HepG2 (cell line): Measurements from ENCODE around the gene DCAF4. TPM values are rescaled to one million over a fixed set of nuclear protein-coding genes. Genes with fewer than 3 reads are reported as not detected.

Source experiments
- ATAC-seq: fragments of 200-7000 bp; cut with Tn5 transposase; 3 replicates; pipeline ENCODE4 v1.9.1; 2020; ENCODE audit warnings: mild to moderate bottlenecking, moderate library complexity
- BruUV-seq: library from RNA; stranded (reverse); fragments of 400-500 nt; replicated peaks from 2 replicates; lab custom pipeline; 2021; lab: Mats Ljungman, UMichigan
- CTCF ChIA-PET: fragments of 300-600 bp; formaldehyde crosslinking; extraction: SDS; loops from one replicate; lab custom pipeline; 2021; ENCODE audit warnings: low total read pairs, inconsistent platforms, low intra/inter-chr PET ratio; lab: Yijun Ruan, JAX
- POLR2A ChIA-PET: fragments of 350-600 bp; sonication (Branson Sonifier 250); formaldehyde crosslinking; loops from one replicate; lab custom pipeline; 2020; ENCODE audit warnings: antibody characterized with exemption, inconsistent platforms; lab: Yijun Ruan, JAX
- DNase-seq: peaks from one replicate; pipeline ENCODE4 v3.0.0-alpha.2; 2015; ENCODE audit warnings: low spot score
- FAIRE-seq: peaks from 3 replicates; lab custom pipeline; 2011; peaks lifted over from hg19 to GRCh38; lab: Jason Lieb, UNC
- H2AFZ ChIP-seq: one replicate; pipeline ENCODE4 v1.6.1; 2011; ENCODE audit warnings: low read length, inconsistent platforms
- H3K27ac ChIP-seq: fragments of 300-600 bp; 3 replicates; pipeline ENCODE4 v1.8.0; 2011; ENCODE audit warnings: mixed run types, mild to moderate bottlenecking, mixed read lengths, low read length, inconsistent platforms; ENCODE audit not compliant: insufficient read depth; ENCODE audit errors: extremely low read length
- H3K27me3 ChIP-seq, 2 experiments: fragments of 200-600 bp in 1 of 2; 2 replicates in 1 of 2; 3 replicates in 1 of 2; pipeline versions ENCODE4 v1.6.0 to v1.8.0; 2011; ENCODE audit warnings: low read length in 2 of 2, mild to moderate bottlenecking in 2 of 2, moderate library complexity in 2 of 2, inconsistent platforms in 1 of 2; ENCODE audit not compliant: insufficient read depth in 2 of 2, control insufficient read depth in 1 of 2
- H3K36me3 ChIP-seq, 2 experiments: fragments of 200-600 bp in 1 of 2; replicated peaks in 1 of 2; 2 replicates in 1 of 2; 3 replicates in 1 of 2; pipeline versions ENCODE4 v1.5.1 to v1.8.0; 2011; ENCODE audit warnings: low read length in 2 of 2, inconsistent platforms in 1 of 2; ENCODE audit not compliant: insufficient read depth in 2 of 2, control insufficient read depth in 1 of 2
- H3K4me1 ChIP-seq: 2 replicates; pipeline ENCODE4 v1.5.1; 2012; ENCODE audit warnings: low read length, inconsistent platforms; ENCODE audit not compliant: insufficient read depth
- H3K4me2 ChIP-seq: 2 replicates; pipeline ENCODE4 v1.6.0; 2011; ENCODE audit warnings: low read depth, low read length, inconsistent platforms
- H3K4me3 ChIP-seq, 3 experiments: fragments of 200-600 bp in 1 of 3; sonication (generic), shearing (Covaris generic) in 1 of 3; replicated peaks in 1 of 3; 2 replicates each; pipeline ENCODE4 v1.5.1; 2011 to 2016; ENCODE audit warnings: low read length in 3 of 3, inconsistent platforms in 2 of 3, low read depth in 2 of 3, mild to moderate bottlenecking in 2 of 3, control low read depth in 1 of 3, mixed read lengths in 1 of 3; ENCODE audit not compliant: insufficient read depth in 1 of 3
- H3K79me2 ChIP-seq: one replicate; pipeline ENCODE4 v1.6.1; 2011; ENCODE audit warnings: low read length, inconsistent platforms; ENCODE audit not compliant: insufficient read depth
- H3K9ac ChIP-seq: 2 replicates; pipeline ENCODE4 v1.6.0; 2011; ENCODE audit warnings: mild to moderate bottlenecking, low read depth, low read length, inconsistent platforms; ENCODE audit not compliant: insufficient read depth
- H3K9me3 ChIP-seq: 2 replicates; pipeline ENCODE4 v1.5.1; 2012; ENCODE audit warnings: mild to moderate bottlenecking, low read length
- H4K20me1 ChIP-seq: 2 replicates; pipeline ENCODE4 v1.6.0; 2011; ENCODE audit warnings: inconsistent platforms, mild to moderate bottlenecking, low read length, moderate library complexity; ENCODE audit not compliant: insufficient read depth
- EED ChIP-seq: sonication (generic); formaldehyde crosslinking; IDR thresholded peaks from 2 replicates; pipeline ENCODE4 v1.5.0; 2020; ENCODE audit warnings: mild to moderate bottlenecking, missing genetic modification reagents
- ELF3 ChIP-seq: IDR thresholded peaks from 2 replicates; pipeline ENCODE4 v1.6.1; 2016; ENCODE audit warnings: missing genetic modification reagents, missing compliant biosample characterization
- FOXA1 ChIP-seq, 2 experiments: fragments of 450-650 bp in 1 of 2; sonication (generic) in 1 of 2; formaldehyde crosslinking in 1 of 2; IDR thresholded peaks; 2 replicates each; pipeline versions ENCODE4 v1.4.0 to v1.6.1; 2016 to 2020; ENCODE audit warnings: missing genetic modification reagents in 1 of 2
- GFI1 ChIP-seq: sonication (generic); formaldehyde crosslinking; IDR thresholded peaks from 2 replicates; pipeline ENCODE4 v1.5.0; 2020; ENCODE audit warnings: missing genetic modification reagents, mild to moderate bottlenecking, borderline replicate concordance
- ISL2 ChIP-seq: sonication (generic); formaldehyde crosslinking; IDR thresholded peaks from 2 replicates; pipeline ENCODE4 v1.5.0; 2020; ENCODE audit warnings: missing genetic modification reagents
- NAIF1 ChIP-seq: sonication (generic); formaldehyde crosslinking; IDR thresholded peaks from 2 replicates; pipeline ENCODE4 v1.5.0; 2020; ENCODE audit warnings: mild to moderate bottlenecking, missing genetic modification reagents, borderline replicate concordance
- PCBP2 ChIP-seq: fragments of 200-400 bp; formaldehyde crosslinking; optimal IDR thresholded peaks from 2 replicates; pipeline ENCODE3; 2018; ENCODE audit warnings: low read length, low read depth; ENCODE audit not compliant: poor library complexity, severe bottlenecking
- PHF20 ChIP-seq: sonication (generic); formaldehyde crosslinking; IDR thresholded peaks from 2 replicates; pipeline ENCODE4 v1.5.0; 2020; ENCODE audit warnings: mild to moderate bottlenecking, missing genetic modification reagents
- ZBTB1 ChIP-seq: sonication (generic); formaldehyde crosslinking; IDR thresholded peaks from 2 replicates; pipeline ENCODE4 v1.4.0; 2020; ENCODE audit warnings: missing genetic modification reagents, borderline replicate concordance
- ZNF263 ChIP-seq: sonication (generic); formaldehyde crosslinking; IDR thresholded peaks from 2 replicates; pipeline ENCODE4 v1.4.0; 2020; ENCODE audit warnings: missing genetic modification reagents
- ZNF562 ChIP-seq: sonication (generic); formaldehyde crosslinking; IDR thresholded peaks from 2 replicates; pipeline ENCODE4 v1.8.0; 2022; ENCODE audit warnings: missing genetic modification reagents, borderline replicate concordance
- ZNF841 ChIP-seq: sonication (generic); formaldehyde crosslinking; IDR thresholded peaks from 2 replicates; pipeline ENCODE4 v1.8.1; 2023; ENCODE audit warnings: missing genetic modification reagents, borderline replicate concordance
- ZSCAN30 ChIP-seq: sonication (generic); formaldehyde crosslinking; IDR thresholded peaks from 2 replicates; pipeline ENCODE4 v1.5.0; 2020; ENCODE audit warnings: mild to moderate bottlenecking, missing genetic modification reagents
- WGBS: methylation state at CpG from one replicate; pipeline ENCODE4 v1.1.6; 2017; ENCODE audit warnings: low lambda C conversion rate; 5-methylcytosine and 5-hydroxymethylcytosine counted together
- in situ Hi-C: cut with HindIII; loops from 2 replicates; pipeline ENCODE4 v1.10.0; 2017; ENCODE audit warnings: low pct_unique_long_range_greater_than_20kb; ENCODE audit not compliant: extremely low pct_ligation_motif_present
- intact Hi-C: fragments of 100-400 bp; cut with micrococcal nuclease; formaldehyde crosslinking; loops from one replicate; pipeline ENCODE4 v1.10.0; 2022; ENCODE audit not compliant: unreplicated experiment
- polyA plus RNA-seq, 8 experiments: library from polyadenylated mRNA; depleted of rRNA in 3 of 8; stranded (reverse) in 7 of 8; unstranded in 1 of 8; fragments of >200 nt; fragmentation: Illumina TruSeq in 4 of 8; extraction: Trizol in 4 of 8; gene quantifications; 2 replicates each; pipeline versions ENCODE4 v1.2.1 to v1.2.3, GENCODE V29; 2011 to 2016; ENCODE audit warnings: low read depth in 4 of 8, missing spikeins in 1 of 8, mixed read lengths in 1 of 8; ENCODE audit not compliant: insufficient read depth in 1 of 8
- total RNA-seq, 5 experiments: library from RNA; depleted of rRNA; stranded (reverse); fragments of >200 nt; fragmentation: Illumina TruSeq; extraction: Trizol; gene quantifications; 2 replicates each; pipeline ENCODE4 v1.2.3, GENCODE V29; 2016; ENCODE audit warnings: low read depth in 1 of 5
- TF ChIP-seq, protein P1 (sequence below): sonication (generic); formaldehyde crosslinking; IDR thresholded peaks from 2 replicates; pipeline ENCODE4 v1.5.1; 2020; ENCODE audit warnings: mild to moderate bottlenecking, missing genetic modification reagents, moderate library complexity
- TF ChIP-seq, protein P2 (sequence below): sonication (generic); formaldehyde crosslinking; IDR thresholded peaks from 2 replicates; pipeline ENCODE4 v1.4.0; 2020; ENCODE audit warnings: mild to moderate bottlenecking, missing genetic modification reagents
- TF ChIP-seq, protein P3 (sequence below): sonication (generic); formaldehyde crosslinking; IDR thresholded peaks from 2 replicates; pipeline ENCODE4 v1.4.0; 2020; ENCODE audit warnings: missing genetic modification reagents
- TF ChIP-seq, protein P4 (sequence below): sonication (generic); formaldehyde crosslinking; IDR thresholded peaks from 2 replicates; pipeline ENCODE4 v1.4.0; 2020; ENCODE audit warnings: missing genetic modification reagents, low read depth, mild to moderate bottlenecking, borderline replicate concordance

DCAF4 gene
- total and polyA plus RNA-seq, 2 of the 13 experiments (the other 11 are each of a cell fraction or from before 2014, with no cell fraction given) = 18.8 to 21.1 TPM

DNA sequence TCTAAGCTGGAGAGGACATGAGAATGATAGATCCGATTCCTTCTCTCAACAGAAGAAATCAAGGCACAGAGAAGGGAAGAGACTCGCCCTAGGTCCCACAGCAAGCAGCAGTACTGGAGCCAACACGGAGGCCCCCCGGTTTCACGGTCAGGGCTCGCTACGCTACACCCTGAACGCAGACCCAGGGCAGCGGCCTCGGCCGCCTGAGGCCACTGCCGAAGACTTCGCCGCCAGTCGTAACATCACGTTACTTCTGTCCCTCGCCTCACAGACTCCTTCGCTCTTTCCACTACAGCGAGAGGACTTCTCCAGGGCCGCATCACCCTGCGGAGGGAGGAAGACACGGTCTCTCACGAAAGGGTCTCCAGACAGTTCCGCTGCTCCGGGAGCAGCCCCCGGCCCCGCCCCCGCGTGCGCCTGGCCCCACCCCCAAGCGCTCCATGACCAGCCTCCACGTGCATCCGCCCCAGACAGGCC, 411 bp upstream of the DCAF4 start:
- ChIA-PET CTCF (no interaction called here), POLR2A (interaction anchor here (1.4 to 1.8 kb wide), 2 partner anchors 32 to 37 kb away, joined by 4 to 5 read pairs; partner anchors contain the start of gene DPF3)
- DNase-seq (no peak), FAIRE-seq (no peak), ATAC-seq (peak; percentile 68)
- Histone ChIP-seq H4K20me1 (no peaks in the 10 kb centered on the region), H3K4me1 (peaks cover 18% of the 10 kb centered on the region), H3K27me3 (no peaks in the 10 kb centered on the region; a peak in 1 of 5 replicates), H3K27ac (peak overlapping the region; percentile 35), H3K79me2 (peaks cover 17% of the 10 kb centered on the region), H3K4me2 (peak overlapping the region; percentile 86), H2AFZ (peak overlapping the region; percentile 82), H3K36me3 (no peaks in the 10 kb centered on the region), H3K4me3 (peak overlapping the region; percentile 41 to 98 (median 66)), H3K9ac (peak overlapping the region; percentile 66), H3K9me3 (no peaks in the 10 kb centered on the region)
- WGBS = 3% methylated on average over 12 of the region's 33 CpGs
- BruUV-seq = no TSS peak
- intact Hi-C loops (no loop called here), in situ Hi-C loops (no loop called here)
- no peak; the same call in 1 of the 2 replicates for TF ChIP-seq EED (CRISPR knock-in tag)
- no peak for TF ChIP-seq ISL2 (CRISPR knock-in tag)
- TF ChIP-seq, protein P1, sequence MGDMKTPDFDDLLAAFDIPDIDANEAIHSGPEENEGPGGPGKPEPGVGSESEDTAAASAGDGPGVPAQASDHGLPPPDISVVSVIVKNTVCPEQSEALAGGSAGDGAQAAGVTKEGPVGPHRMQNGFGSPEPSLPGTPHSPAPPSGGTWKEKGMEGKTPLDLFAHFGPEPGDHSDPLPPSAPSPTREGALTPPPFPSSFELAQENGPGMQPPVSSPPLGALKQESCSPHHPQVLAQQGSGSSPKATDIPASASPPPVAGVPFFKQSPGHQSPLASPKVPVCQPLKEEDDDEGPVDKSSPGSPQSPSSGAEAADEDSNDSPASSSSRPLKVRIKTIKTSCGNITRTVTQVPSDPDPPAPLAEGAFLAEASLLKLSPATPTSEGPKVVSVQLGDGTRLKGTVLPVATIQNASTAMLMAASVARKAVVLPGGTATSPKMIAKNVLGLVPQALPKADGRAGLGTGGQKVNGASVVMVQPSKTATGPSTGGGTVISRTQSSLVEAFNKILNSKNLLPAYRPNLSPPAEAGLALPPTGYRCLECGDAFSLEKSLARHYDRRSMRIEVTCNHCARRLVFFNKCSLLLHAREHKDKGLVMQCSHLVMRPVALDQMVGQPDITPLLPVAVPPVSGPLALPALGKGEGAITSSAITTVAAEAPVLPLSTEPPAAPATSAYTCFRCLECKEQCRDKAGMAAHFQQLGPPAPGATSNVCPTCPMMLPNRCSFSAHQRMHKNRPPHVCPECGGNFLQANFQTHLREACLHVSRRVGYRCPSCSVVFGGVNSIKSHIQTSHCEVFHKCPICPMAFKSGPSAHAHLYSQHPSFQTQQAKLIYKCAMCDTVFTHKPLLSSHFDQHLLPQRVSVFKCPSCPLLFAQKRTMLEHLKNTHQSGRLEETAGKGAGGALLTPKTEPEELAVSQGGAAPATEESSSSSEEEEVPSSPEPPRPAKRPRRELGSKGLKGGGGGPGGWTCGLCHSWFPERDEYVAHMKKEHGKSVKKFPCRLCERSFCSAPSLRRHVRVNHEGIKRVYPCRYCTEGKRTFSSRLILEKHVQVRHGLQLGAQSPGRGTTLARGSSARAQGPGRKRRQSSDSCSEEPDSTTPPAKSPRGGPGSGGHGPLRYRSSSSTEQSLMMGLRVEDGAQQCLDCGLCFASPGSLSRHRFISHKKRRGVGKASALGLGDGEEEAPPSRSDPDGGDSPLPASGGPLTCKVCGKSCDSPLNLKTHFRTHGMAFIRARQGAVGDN (CRISPR knock-in tag) = peak; percentile 64
- TF ChIP-seq, protein P2, sequence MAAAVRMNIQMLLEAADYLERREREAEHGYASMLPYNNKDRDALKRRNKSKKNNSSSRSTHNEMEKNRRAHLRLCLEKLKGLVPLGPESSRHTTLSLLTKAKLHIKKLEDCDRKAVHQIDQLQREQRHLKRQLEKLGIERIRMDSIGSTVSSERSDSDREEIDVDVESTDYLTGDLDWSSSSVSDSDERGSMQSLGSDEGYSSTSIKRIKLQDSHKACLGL = no peak
- peak; percentile 59; the same call in 1 of the 2 replicates for TF ChIP-seq GFI1 (CRISPR knock-in tag)
- TF ChIP-seq NAIF1 (CRISPR knock-in tag) = peak; percentile 62; the same call in 1 of the 2 replicates
- TF ChIP-seq FOXA1 (IDR thresholded peaks at IDR 0.05) = no peak
- TF ChIP-seq FOXA1 (CRISPR knock-in tag; IDR thresholded peaks at IDR 0.05) = no peak
- TF ChIP-seq PHF20 (CRISPR knock-in tag) = peak; percentile 6; the same call in 1 of the 2 replicates
- TF ChIP-seq, protein P3, sequence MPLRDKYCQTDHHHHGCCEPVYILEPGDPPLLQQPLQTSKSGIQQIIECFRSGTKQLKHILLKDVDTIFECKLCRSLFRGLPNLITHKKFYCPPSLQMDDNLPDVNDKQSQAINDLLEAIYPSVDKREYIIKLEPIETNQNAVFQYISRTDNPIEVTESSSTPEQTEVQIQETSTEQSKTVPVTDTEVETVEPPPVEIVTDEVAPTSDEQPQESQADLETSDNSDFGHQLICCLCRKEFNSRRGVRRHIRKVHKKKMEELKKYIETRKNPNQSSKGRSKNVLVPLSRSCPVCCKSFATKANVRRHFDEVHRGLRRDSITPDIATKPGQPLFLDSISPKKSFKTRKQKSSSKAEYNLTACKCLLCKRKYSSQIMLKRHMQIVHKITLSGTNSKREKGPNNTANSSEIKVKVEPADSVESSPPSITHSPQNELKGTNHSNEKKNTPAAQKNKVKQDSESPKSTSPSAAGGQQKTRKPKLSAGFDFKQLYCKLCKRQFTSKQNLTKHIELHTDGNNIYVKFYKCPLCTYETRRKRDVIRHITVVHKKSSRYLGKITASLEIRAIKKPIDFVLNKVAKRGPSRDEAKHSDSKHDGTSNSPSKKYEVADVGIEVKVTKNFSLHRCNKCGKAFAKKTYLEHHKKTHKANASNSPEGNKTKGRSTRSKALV (CRISPR knock-in tag) = no peak
- TF ChIP-seq, protein P4, sequence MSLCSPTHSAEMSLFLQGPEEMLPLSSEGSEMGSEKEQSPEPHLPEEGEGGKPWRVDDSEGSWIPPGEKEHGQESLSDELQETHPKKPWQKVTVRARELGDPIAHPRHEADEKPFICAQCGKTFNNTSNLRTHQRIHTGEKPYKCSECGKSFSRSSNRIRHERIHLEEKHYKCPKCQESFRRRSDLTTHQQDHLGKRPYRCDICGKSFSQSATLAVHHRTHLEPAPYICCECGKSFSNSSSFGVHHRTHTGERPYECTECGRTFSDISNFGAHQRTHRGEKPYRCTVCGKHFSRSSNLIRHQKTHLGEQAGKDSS = no peak
- TF ChIP-seq ZNF562 (CRISPR knock-in tag) = no peak
- no peak for TF ChIP-seq ZNF841
- TF ChIP-seq ZNF263 (CRISPR knock-in tag) = no peak
- TF ChIP-seq ELF3 (CRISPR knock-in tag) = no peak
- TF ChIP-seq ZBTB1 = no peak
- peak; percentile 65; the same call in 1 of the 2 replicates for TF ChIP-seq ZSCAN30
- no peak for TF ChIP-seq PCBP2
